BLaER1 treated with 17β-estradiol and CSF1 and Interleukin-3, amounts not matched to agents 10 nM and 100 nM (cell line): ENCODE measurements around the gene MGST1.

Source experiments
- H3K27ac ChIP-seq, 11 experiments: shearing (Covaris generic); formaldehyde crosslinking; 2 replicates each; pipeline ENCODE4 v1.8.1; 2022
- H3K27me3 ChIP-seq, 11 experiments: shearing (Covaris generic); formaldehyde crosslinking; 2 replicates each; pipeline ENCODE4 v1.8.1; 2022
- H3K36me3 ChIP-seq, 11 experiments: shearing (Covaris generic); formaldehyde crosslinking; 2 replicates each; pipeline ENCODE4 v1.8.1; 2022
- H3K4me1 ChIP-seq, 10 experiments: shearing (Covaris generic); formaldehyde crosslinking; 2 replicates each; pipeline ENCODE4 v1.8.1; 2022
- H3K4me2 ChIP-seq, 11 experiments: shearing (Covaris generic); formaldehyde crosslinking; 2 replicates each; pipeline ENCODE4 v1.8.1; 2022
- H3K4me3 ChIP-seq, 10 experiments: shearing (Covaris generic); formaldehyde crosslinking; 2 replicates each; pipeline ENCODE4 v1.8.1; 2022
- H3K9ac ChIP-seq, 11 experiments: shearing (Covaris generic); formaldehyde crosslinking; 2 replicates each; pipeline ENCODE4 v1.8.1; 2022
- H3K9me3 ChIP-seq, 11 experiments: shearing (Covaris generic); formaldehyde crosslinking; replicated peaks in 1 of 11; 2 replicates each; pipeline ENCODE4 v1.8.1; 2022
- H4K20me1 ChIP-seq, 11 experiments: shearing (Covaris generic); formaldehyde crosslinking; 2 replicates each; pipeline ENCODE4 v1.8.1; 2022
- Cebpa-rat ChIP-seq, 11 experiments: shearing (Covaris generic); IDR thresholded peaks; 2 replicates each; pipeline ENCODE4 v1.8.1; 2022

MGST1 gene

GRCh38 chr12:16346958-16347357, 487 bp upstream of the MGST1 start:
- no peaks in the 10 kb centered on the region; a peak in 1 of 22 replicates for H3K9me3 ChIP-seq
- H3K9ac ChIP-seq: no peak overlapping the region
- no peak for TF ChIP-seq Cebpa-rat (IDR thresholded peaks at IDR 0.05)
- H3K4me1 ChIP-seq: peaks cover 0 to 34% (median 8%) of the 10 kb centered on the region in 10 experiments; a peak in 10 of 20 replicates
- no peaks in the 10 kb centered on the region for H3K27me3 ChIP-seq
- no peak overlapping the region for H3K4me2 ChIP-seq
- H3K36me3 ChIP-seq: no peaks in the 10 kb centered on the region
- no peaks in the 10 kb centered on the region for H4K20me1 ChIP-seq
- H3K4me3 ChIP-seq: no peak overlapping the region
- no peak overlapping the region for H3K27ac ChIP-seq

- Histone ChIP-seq H4K20me1 (no peaks in the 10 kb centered on the region), H3K4me2 (peak overlapping the region in 6 of 11 experiments; percentile 26 to 68 (median 56); a peak in 10 of 22 replicates), H3K4me3 (no peak overlapping the region), H3K9ac (peak overlapping the region in 2 of 11 experiments; percentile 5 to 19; a peak in 2 of 22 replicates), H3K27ac (peak overlapping the region in 4 of 11 experiments; percentile 32 to 66 (median 60); a peak in 7 of 22 replicates), H3K36me3 (no peaks in the 10 kb centered on the region), H3K27me3 (no peaks in the 10 kb centered on the region), H3K4me1 (peaks cover 0 to 34% (median 8%) of the 10 kb centered on the region in 10 experiments; a peak in 10 of 20 replicates), H3K9me3 (no peaks in the 10 kb centered on the region; a peak in 1 of 22 replicates)
- no peak for TF ChIP-seq Cebpa-rat (IDR thresholded peaks at IDR 0.05)
These were observed 1.1 kb downstream of the MGST1 start for GRCh38 chr12:16348435-16349130.

- Histone ChIP-seq H3K4me3 (no peak overlapping the region), H3K36me3 (no peaks in the 10 kb centered on the region), H3K4me1 (peaks cover 0 to 34% (median 8%) of the 10 kb centered on the region in 10 experiments; a peak in 10 of 20 replicates), H3K9ac (peak overlapping the region in 1 of 11 experiments; percentile 19; a peak in 2 of 22 replicates), H3K27ac (peak overlapping the region in 4 of 11 experiments; percentile 32 to 66 (median 60); a peak in 8 of 22 replicates), H3K27me3 (no peaks in the 10 kb centered on the region), H3K4me2 (peak overlapping the region in 6 of 11 experiments; percentile 26 to 68 (median 56); a peak in 11 of 22 replicates), H4K20me1 (no peaks in the 10 kb centered on the region), H3K9me3 (no peaks in the 10 kb centered on the region; a peak in 1 of 22 replicates)
- peak in 4 of 11 experiments; percentile 18 to 65 (median 42); a peak in 3 of 22 replicates for TF ChIP-seq Cebpa-rat (IDR thresholded peaks at IDR 0.05)
These were observed 1.7 kb downstream of the MGST1 start for GRCh38 chr12:16349131-16349460.

- no peak overlapping the region for H3K4me3 ChIP-seq
- peak overlapping the region in 1 of 11 experiments; percentile 26; a peak in 1 of 22 replicates for H3K27ac ChIP-seq
- no peaks in the 10 kb centered on the region; a peak in 1 of 22 replicates for H3K9me3 ChIP-seq
- H4K20me1 ChIP-seq: no peaks in the 10 kb centered on the region
- H3K27me3 ChIP-seq: no peaks in the 10 kb centered on the region
- peaks cover 0 to 34% (median 8%) of the 10 kb centered on the region in 10 experiments; a peak in 10 of 20 replicates for H3K4me1 ChIP-seq
- TF ChIP-seq Cebpa-rat (IDR thresholded peaks at IDR 0.05): no peak
- H3K9ac ChIP-seq: no peak overlapping the region
- peak overlapping the region in 1 of 11 experiments; percentile 5; a peak in 1 of 22 replicates for H3K4me2 ChIP-seq
- no peaks in the 10 kb centered on the region for H3K36me3 ChIP-seq
These were observed 3.2 kb downstream of the MGST1 start for GRCh38 chr12:16350682-16351081.

DNA sequence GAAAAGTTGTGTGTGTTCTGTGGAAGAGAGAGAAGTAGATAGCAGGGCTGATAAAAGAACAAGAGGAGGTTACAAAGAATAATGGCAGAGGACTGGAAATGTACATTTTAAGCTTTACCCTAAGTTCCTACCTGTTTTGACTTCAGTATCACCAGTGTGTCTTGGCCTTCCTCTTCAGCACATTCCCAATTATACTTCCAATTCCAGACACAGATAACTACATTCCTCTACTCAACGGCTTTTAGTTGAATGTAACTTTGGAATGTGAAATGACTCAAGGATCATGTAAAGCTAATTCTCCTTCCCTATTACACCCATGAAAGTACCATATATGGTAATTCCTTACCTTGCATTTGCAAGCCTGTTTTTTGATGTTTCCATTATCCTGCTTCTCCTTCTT, 5.0 kb downstream of the MGST1 start:
- Histone ChIP-seq H3K9ac (no peak overlapping the region), H3K4me1 (peaks cover 0 to 34% (median 8%) of the 10 kb centered on the region in 10 experiments; a peak in 10 of 20 replicates), H3K36me3 (no peaks in the 10 kb centered on the region), H3K4me2 (no peak overlapping the region), H3K27ac (no peak overlapping the region), H4K20me1 (no peaks in the 10 kb centered on the region), H3K9me3 (no peaks in the 10 kb centered on the region; a peak in 1 of 22 replicates), H3K27me3 (no peaks in the 10 kb centered on the region), H3K4me3 (no peak overlapping the region)
- TF ChIP-seq Cebpa-rat (IDR thresholded peaks at IDR 0.05): no peak

- H3K27me3 ChIP-seq: no peaks in the 10 kb centered on the region
- H3K4me2 ChIP-seq: peak overlapping the region in 3 of 11 experiments; percentile 37 to 64 (median 57); a peak in 6 of 22 replicates
- H4K20me1 ChIP-seq: no peaks in the 10 kb centered on the region
- peaks cover 0 to 13% (median 2%) of the 10 kb centered on the region in 10 experiments; a peak in 7 of 20 replicates for H3K4me1 ChIP-seq
- no peak for TF ChIP-seq Cebpa-rat (IDR thresholded peaks at IDR 0.05)
- no peak overlapping the region for H3K9ac ChIP-seq
- no peaks in the 10 kb centered on the region for H3K36me3 ChIP-seq
- H3K9me3 ChIP-seq: no peaks in the 10 kb centered on the region
- H3K4me3 ChIP-seq: no peak overlapping the region
- no peak overlapping the region for H3K27ac ChIP-seq
These were observed 11.4 kb downstream of the MGST1 start for GRCh38 chr12:16358878-16359277.

- TF ChIP-seq Cebpa-rat (IDR thresholded peaks at IDR 0.05): no peak
- no peak overlapping the region for H3K4me3 ChIP-seq
- H4K20me1 ChIP-seq: no peaks in the 10 kb centered on the region
- H3K27me3 ChIP-seq: no peaks in the 10 kb centered on the region
- no peaks in the 10 kb centered on the region for H3K9me3 ChIP-seq
- peak overlapping the region in 3 of 11 experiments; percentile 37 to 64 (median 57); a peak in 4 of 22 replicates for H3K4me2 ChIP-seq
- H3K4me1 ChIP-seq: peaks cover 0 to 13% (median 2%) of the 10 kb centered on the region in 10 experiments; a peak in 7 of 20 replicates
- no peak overlapping the region for H3K9ac ChIP-seq
- no peak overlapping the region for H3K27ac ChIP-seq
- no peaks in the 10 kb centered on the region for H3K36me3 ChIP-seq
These were observed 12.4 kb downstream of the MGST1 start for GRCh38 chr12:16359512-16360491.

GRCh38 chr12:16361142-16361783, 13.8 kb downstream of the MGST1 start:
- Histone ChIP-seq H3K4me1 (peaks cover 0 to 13% (median 2%) of the 10 kb centered on the region in 10 experiments; a peak in 7 of 20 replicates), H3K9me3 (no peaks in the 10 kb centered on the region), H3K27ac (no peak overlapping the region), H3K27me3 (no peaks in the 10 kb centered on the region), H4K20me1 (no peaks in the 10 kb centered on the region), H3K36me3 (no peaks in the 10 kb centered on the region), H3K4me2 (no peak overlapping the region), H3K4me3 (no peak overlapping the region), H3K9ac (no peak overlapping the region)
- TF ChIP-seq Cebpa-rat (IDR thresholded peaks at IDR 0.05): no peak
